GM12874 (cell line): Measurements from ENCODE around the gene SEMA3B.

Experiments used
- TF ChIP-seq, protein P1 (sequence below): IDR thresholded peaks from 2 replicates; pipeline ENCODE4 v1.5.1; 2011; ENCODE audit warnings: low read depth, mild to moderate bottlenecking, control low read depth, low read length, moderate library complexity; ENCODE audit not compliant: insufficient read depth

The SEMA3B gene

DNA sequence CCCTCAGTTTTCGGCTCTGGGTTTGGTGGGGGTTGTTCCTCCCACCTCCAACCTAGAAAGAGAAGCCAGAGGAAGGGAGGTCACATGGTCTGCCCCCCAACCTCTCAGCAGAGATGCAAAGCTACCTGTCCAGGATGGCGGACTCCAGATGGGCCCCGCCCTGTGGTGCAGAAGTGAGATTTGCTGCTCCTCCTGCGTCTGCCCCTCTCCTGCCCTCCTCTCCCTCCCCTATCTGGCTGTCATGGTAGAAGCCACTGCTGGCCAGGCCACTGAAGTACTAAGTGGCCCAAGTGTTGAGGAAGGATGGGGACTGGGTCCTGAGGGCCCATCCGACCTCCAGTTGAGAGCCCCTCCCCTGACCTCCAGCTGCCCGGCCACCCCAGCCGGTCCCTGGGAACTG is 2.1 kb upstream of the SEMA3B start:
- TF ChIP-seq, protein P1, sequence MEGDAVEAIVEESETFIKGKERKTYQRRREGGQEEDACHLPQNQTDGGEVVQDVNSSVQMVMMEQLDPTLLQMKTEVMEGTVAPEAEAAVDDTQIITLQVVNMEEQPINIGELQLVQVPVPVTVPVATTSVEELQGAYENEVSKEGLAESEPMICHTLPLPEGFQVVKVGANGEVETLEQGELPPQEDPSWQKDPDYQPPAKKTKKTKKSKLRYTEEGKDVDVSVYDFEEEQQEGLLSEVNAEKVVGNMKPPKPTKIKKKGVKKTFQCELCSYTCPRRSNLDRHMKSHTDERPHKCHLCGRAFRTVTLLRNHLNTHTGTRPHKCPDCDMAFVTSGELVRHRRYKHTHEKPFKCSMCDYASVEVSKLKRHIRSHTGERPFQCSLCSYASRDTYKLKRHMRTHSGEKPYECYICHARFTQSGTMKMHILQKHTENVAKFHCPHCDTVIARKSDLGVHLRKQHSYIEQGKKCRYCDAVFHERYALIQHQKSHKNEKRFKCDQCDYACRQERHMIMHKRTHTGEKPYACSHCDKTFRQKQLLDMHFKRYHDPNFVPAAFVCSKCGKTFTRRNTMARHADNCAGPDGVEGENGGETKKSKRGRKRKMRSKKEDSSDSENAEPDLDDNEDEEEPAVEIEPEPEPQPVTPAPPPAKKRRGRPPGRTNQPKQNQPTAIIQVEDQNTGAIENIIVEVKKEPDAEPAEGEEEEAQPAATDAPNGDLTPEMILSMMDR = no peak

DNA sequence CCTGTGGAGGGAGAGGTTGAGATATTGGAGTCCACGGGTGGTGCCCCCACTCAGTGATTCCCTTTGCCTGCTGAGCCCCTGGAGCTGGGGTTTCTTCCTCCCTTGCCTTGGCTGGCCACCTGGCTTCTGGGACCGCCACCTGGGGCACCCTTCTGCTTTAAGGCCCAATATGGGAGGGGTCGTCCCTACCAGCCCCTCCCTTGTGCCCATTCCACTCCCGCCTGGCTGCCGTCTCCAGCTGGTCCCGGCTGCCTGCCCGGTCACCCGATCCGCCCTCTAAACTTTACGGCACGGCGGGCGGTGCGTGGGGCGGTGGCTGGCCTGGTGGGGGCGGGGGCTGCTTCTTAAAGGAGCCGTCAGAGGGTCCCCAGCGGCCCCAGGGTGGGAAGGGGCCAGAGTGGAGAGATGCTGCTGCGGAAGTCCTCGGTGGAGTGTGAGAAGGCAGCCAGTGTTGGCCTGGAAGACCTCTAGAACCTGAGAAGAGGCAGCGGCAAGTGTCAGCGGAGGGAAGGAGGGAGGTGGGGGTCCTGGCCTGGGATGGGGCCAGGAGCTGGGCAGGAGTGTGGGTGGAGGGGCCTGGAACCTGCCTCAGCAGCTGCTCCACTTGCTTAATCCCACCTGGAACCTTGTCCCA is 1.6 kb upstream of the SEMA3B start:
- TF ChIP-seq, protein P1 = no peak

DNA sequence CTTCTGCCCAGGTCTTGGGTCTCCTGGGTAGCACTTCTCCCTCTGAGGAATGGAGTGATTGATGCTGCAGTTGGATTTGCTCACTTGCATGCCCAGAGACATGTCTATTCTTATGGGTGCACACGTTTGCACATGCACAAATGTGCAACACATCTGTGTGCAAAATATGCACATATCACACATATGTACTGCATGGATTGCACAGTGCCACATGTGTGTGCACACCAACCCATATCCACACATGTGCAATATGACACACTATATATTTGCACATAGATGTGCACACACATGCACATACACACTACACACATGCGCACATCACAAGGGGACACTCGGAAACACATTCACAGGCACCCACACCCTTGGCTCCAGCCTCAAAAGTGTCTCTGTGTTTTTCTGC is 671 bp upstream of the SEMA3B start:
- TF ChIP-seq, protein P1 = no peak

DNA sequence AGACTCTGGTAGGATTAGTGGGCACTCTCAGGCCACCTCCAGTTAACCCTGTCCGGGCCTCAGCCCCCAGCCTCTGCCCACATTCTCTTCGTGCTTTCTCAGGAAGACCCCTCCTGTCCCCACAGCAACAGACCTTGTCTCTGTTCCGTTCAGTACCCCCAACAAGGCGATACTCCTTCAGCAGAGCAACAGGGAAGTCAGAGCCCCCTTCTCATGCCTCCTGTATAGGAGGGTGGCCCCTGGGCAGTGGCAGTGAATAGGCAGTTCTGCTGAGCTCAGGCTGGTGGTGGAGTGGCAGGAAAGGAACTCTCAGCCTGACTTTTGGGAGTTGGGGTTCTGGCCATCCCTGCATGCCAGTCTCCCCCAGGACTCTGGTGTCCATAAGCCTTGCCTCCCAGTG is 513 bp downstream of the SEMA3B start:
- TF ChIP-seq, protein P1 = no peak

DNA sequence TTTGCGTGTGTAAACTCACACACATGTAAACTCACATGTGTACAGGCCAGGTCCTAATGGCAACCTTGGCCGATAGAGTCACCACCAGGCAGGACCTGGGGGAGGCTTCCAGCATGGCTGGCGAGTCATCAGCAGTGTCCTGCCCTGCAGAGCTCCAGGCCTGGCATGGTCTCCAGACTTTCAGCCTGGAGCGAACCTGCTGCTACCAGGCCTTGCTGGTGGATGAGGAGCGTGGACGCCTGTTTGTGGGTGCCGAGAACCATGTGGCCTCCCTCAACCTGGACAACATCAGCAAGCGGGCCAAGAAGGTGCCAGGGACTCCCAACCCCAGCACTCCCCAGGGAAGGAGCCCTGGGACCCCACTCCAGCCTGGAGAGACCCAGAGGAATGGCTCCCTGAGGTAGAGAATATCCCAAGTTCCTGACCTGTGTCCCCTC is 1.0 kb downstream of the SEMA3B start:
- TF ChIP-seq, protein P1 = no peak

DNA sequence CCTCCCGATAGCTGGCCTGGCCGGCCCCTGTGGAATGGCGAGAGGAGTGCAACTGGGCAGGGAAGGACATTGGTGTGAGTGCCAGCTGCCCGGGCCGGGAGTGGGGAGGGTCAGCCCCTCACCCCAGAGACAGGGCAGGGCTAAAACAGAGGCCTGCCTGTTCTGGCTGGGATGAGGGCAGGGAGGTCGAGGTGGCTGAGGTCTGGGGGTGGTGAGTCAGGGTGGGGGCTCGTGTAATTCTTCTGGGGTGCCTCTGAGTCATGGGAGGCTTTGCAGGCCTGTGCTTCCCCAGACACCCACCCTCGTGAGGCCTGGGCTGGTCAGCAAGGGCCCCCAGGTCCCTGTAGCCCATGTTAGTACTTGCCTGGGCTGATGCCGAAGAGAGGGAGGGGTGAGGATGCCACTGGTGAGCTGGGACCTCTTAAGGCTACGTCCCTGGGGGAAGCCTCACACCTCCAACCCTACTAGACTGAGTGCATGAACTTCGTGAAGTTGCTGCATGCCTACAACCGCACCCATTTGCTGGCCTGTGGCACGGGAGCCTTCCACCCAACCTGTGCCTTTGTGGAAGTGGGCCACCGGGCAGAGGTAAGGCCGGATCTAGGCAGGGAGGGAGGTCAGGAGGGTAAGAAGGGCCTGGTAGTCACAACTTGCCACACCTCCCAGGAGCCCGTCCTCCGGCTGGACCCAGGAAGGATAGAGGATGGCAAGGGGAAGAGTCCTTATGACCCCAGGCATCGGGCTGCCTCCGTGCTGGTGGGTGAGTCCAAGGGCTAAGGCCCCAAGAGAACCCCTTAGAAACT is 1.7 kb downstream of the SEMA3B start:
- TF ChIP-seq, protein P1 = no peak

DNA sequence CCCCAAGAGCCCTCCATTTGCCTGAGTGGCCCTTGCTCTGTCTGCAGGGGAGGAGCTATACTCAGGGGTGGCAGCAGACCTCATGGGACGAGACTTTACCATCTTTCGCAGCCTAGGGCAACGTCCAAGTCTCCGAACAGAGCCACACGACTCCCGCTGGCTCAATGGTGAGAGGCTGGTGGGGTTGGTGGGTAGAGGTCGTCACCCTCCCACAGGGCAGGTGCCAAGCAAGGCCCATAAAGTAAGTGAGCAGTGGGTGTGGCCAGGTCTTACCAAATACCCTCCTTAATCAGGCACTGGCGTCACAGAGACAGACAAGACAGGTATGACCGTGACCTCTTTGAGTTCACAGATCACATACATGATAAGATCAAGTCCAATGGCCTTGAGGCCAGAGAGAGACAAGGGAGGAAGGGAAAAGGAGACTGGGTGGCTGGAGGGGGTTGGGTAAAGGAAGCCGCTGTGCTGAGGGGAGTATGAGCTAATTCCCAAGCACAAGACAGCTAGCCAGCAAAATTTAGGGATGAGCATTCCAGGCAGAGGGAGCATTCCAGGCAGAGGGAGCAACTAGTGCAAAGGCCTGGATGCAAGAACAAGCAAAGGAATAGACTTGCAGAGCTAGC is 2.5 kb downstream of the SEMA3B start:
- TF ChIP-seq, protein P1 = no peak
